Measurements from ENCODE around the gene PAPPA.

PAPPA gene

GRCh38 chr9:116212986-116213692 lies 59.5 kb downstream of the PAPPA start:
- TF ChIP-seq, protein P1, sequence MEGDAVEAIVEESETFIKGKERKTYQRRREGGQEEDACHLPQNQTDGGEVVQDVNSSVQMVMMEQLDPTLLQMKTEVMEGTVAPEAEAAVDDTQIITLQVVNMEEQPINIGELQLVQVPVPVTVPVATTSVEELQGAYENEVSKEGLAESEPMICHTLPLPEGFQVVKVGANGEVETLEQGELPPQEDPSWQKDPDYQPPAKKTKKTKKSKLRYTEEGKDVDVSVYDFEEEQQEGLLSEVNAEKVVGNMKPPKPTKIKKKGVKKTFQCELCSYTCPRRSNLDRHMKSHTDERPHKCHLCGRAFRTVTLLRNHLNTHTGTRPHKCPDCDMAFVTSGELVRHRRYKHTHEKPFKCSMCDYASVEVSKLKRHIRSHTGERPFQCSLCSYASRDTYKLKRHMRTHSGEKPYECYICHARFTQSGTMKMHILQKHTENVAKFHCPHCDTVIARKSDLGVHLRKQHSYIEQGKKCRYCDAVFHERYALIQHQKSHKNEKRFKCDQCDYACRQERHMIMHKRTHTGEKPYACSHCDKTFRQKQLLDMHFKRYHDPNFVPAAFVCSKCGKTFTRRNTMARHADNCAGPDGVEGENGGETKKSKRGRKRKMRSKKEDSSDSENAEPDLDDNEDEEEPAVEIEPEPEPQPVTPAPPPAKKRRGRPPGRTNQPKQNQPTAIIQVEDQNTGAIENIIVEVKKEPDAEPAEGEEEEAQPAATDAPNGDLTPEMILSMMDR (IDR thresholded peaks at IDR 0.05; ENCODE audit: control insufficient read depth, insufficient read depth, low read depth, low read length, missing control alignments) = no peak
- DNase-seq (ENCODE audit: low read depth) = no peak
- H3K4me3 ChIP-seq (ENCODE audit: control insufficient read depth, low read depth, low read length) = no peak overlapping the region

GRCh38 chr9:116213693-116214047 lies 60.1 kb downstream of the PAPPA start:
- H3K4me3 ChIP-seq (ENCODE audit: control insufficient read depth, low read depth, low read length) = no peak overlapping the region
- TF ChIP-seq, protein P1 (IDR thresholded peaks at IDR 0.05; ENCODE audit: control insufficient read depth, insufficient read depth, low read depth, low read length, missing control alignments) = no peak
- DNase-seq (ENCODE audit: low read depth) = no peak

- DNase-seq (ENCODE audit: low read depth) = no peak
- TF ChIP-seq, protein P1 (IDR thresholded peaks at IDR 0.05; ENCODE audit: control insufficient read depth, insufficient read depth, low read depth, low read length, missing control alignments) = no peak
- H3K4me3 ChIP-seq (ENCODE audit: control insufficient read depth, low read depth, low read length) = no peak overlapping the region
Observed at GRCh38 chr9:116218399-116218798, 64.8 kb downstream of the PAPPA start.

GRCh38 chr9:116219686-116220085 lies 66.1 kb downstream of the PAPPA start:
- no peak for DNase-seq (ENCODE audit: low read depth)
- no peak overlapping the region for H3K4me3 ChIP-seq (ENCODE audit: control insufficient read depth, low read depth, low read length)
- TF ChIP-seq, protein P1 (IDR thresholded peaks at IDR 0.05; ENCODE audit: control insufficient read depth, insufficient read depth, low read depth, low read length, missing control alignments) = no peak

- no peak overlapping the region for H3K4me3 ChIP-seq (ENCODE audit: control insufficient read depth, low read depth, low read length)
- TF ChIP-seq, protein P1 (IDR thresholded peaks at IDR 0.05; ENCODE audit: control insufficient read depth, insufficient read depth, low read depth, low read length, missing control alignments) = no peak
- no peak for DNase-seq (ENCODE audit: low read depth)
Observed at GRCh38 chr9:116223926-116224325, 70.3 kb downstream of the PAPPA start.

DNA sequence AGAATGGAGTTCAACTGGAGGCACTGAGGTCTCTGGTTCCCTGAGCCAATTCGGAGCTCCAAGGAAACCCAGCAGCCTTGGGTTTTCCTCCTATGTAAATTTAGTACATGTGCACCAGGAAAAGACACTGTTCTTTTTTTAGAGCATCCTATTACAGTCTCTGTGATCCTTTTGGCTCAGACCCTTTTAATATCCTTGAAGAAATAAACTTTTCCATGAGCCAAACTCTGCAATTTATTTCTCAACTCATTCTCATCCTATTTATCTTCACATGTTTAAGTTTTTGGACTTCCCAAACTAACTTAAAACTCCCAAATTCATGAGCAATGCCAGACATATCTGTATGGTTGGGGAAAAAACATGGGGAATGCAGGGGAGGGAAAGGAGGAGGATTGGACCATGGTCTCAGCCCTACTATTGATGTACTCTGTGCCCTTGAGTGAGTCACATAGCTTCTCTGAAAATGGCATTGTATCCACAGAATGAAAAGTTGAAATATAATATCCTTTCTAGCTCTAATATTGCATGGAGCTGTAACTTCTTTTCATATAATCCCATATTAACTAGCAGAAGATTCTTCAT lies 76.6 kb downstream of the PAPPA start:
- no peak for DNase-seq (ENCODE audit: low read depth)
- TF ChIP-seq, protein P1 (IDR thresholded peaks at IDR 0.05; ENCODE audit: control insufficient read depth, insufficient read depth, low read depth, low read length, missing control alignments) = no peak
- H3K4me3 ChIP-seq (ENCODE audit: control insufficient read depth, low read depth, low read length) = no peak overlapping the region
